ENCODE results near the gene PCDH19.

- no peak for TF ChIP-seq EZH2 (conservative IDR thresholded peaks at IDR 0.05; ENCODE audit: low read depth, low read length)
- TF ChIP-seq SIN3A (IDR thresholded peaks at IDR 0.05; ENCODE audit: borderline replicate concordance, low read depth, low read length) = no peak
- no peak for TF ChIP-seq MAFK (conservative IDR thresholded peaks at IDR 0.05 in 1 of 2, IDR thresholded peaks at IDR 0.05 in 1 of 2; ENCODE audit: low read length in 2 of 2)
- TF ChIP-seq, protein P1, sequence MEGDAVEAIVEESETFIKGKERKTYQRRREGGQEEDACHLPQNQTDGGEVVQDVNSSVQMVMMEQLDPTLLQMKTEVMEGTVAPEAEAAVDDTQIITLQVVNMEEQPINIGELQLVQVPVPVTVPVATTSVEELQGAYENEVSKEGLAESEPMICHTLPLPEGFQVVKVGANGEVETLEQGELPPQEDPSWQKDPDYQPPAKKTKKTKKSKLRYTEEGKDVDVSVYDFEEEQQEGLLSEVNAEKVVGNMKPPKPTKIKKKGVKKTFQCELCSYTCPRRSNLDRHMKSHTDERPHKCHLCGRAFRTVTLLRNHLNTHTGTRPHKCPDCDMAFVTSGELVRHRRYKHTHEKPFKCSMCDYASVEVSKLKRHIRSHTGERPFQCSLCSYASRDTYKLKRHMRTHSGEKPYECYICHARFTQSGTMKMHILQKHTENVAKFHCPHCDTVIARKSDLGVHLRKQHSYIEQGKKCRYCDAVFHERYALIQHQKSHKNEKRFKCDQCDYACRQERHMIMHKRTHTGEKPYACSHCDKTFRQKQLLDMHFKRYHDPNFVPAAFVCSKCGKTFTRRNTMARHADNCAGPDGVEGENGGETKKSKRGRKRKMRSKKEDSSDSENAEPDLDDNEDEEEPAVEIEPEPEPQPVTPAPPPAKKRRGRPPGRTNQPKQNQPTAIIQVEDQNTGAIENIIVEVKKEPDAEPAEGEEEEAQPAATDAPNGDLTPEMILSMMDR (CRISPR knock-in tag; IDR thresholded peaks at IDR 0.05) = no peak
- TF ChIP-seq TAF1 (CRISPR knock-in tag; IDR thresholded peaks at IDR 0.05) = no peak
- TF ChIP-seq CERS6 (CRISPR knock-in tag; IDR thresholded peaks at IDR 0.05) = no peak
Observed at GRCh38 chrX:100356351-100356896, 53.6 kb downstream of the PCDH19 start.
